ENCODE measurements around the gene FBXL16. TPM values are rescaled to one million over a fixed set of nuclear protein-coding genes. Genes with fewer than 3 reads are reported as not detected.

The FBXL16 gene
- total and polyA plus RNA-seq, 9 of the 15 experiments (the other 6 are each of a cell fraction or from before 2014, with no cell fraction given), result 0.21 to 8.2 (median 1.7) TPM

- TF ChIP-seq MLLT1 (IDR thresholded peaks at IDR 0.05) (no peak), RBM15 (IDR thresholded peaks at IDR 0.05; ENCODE audit: insufficient read depth, low read length) (no peak), NUFIP1 (IDR thresholded peaks at IDR 0.05; ENCODE audit: partially characterized antibody) (no peak), ARID3A (IDR thresholded peaks at IDR 0.05; ENCODE audit: borderline replicate concordance, low read depth, low read length) (no peak), NR3C1 (CRISPR knock-in tag; IDR thresholded peaks at IDR 0.05) (peak; percentile 38; the same call in 1 of the 2 replicates), RBM34 (IDR thresholded peaks at IDR 0.05; ENCODE audit: borderline replicate concordance, insufficient read depth, low read length) (no peak), GABPA (tag; conservative IDR thresholded peaks at IDR 0.05; ENCODE audit: low read depth) (peak; percentile 99), ZNF324 (CRISPR knock-in tag; IDR thresholded peaks at IDR 0.05) (no peak), ZC3H8 (IDR thresholded peaks at IDR 0.05) (no peak), HDAC8 (tag; IDR thresholded peaks at IDR 0.05) (0 out of 2 replicates have a peak, but pooled peaks have one; percentile 42), ZNF143 (CRISPR knock-in tag; IDR thresholded peaks at IDR 0.05) (no peak), TEAD2 (tag; IDR thresholded peaks at IDR 0.05) (no peak), MEF2A (IDR thresholded peaks at IDR 0.05; ENCODE audit: control insufficient read depth, low read depth, low read length) (no peak), CBX5 (IDR thresholded peaks at IDR 0.05; ENCODE audit: borderline replicate concordance, low read depth) (no peak), ZBTB26 (CRISPR knock-in tag; IDR thresholded peaks at IDR 0.05) (no peak), ESRRB (CRISPR knock-in tag; IDR thresholded peaks at IDR 0.05; ENCODE audit: borderline replicate concordance) (no peak), ZNF280A (IDR thresholded peaks at IDR 0.05; ENCODE audit: low read depth, partially characterized antibody) (no peak), ZNF280B (CRISPR knock-in tag; IDR thresholded peaks at IDR 0.05) (no peak), ZBTB1 (CRISPR knock-in tag; IDR thresholded peaks at IDR 0.05; ENCODE audit: borderline replicate concordance, low read depth) (0 out of 2 replicates have a peak, but pooled peaks have one; percentile 11)
Measured at GRCh38 chr16:720990-721764, 15.6 kb upstream of the FBXL16 start, which contains the start of gene ANTKMT (continued).

Measured in K562 (cell line).